Activated T-helper 2 cell treated with anti-CD3 and anti-CD28 coated beads, Interferon-gamma antibody, Interleukin-2, Interleukin-4, amounts not matched to agents 10 μg/mL and 5 μg/mL and 100 μg/mL, durations not matched to agents 14 hours and 24 hours and 36 hours (primary cell): ENCODE data around the gene MAFB. TPM values are rescaled to one million over a fixed set of nuclear protein-coding genes. Genes with fewer than 3 reads are reported as not detected.
A peak's percentile ranks its signal among the peaks of the same experiment; 100 is the strongest.
"Not testable (repeated sequence)": the region's sequence is repeated elsewhere in the genome, so short reads cannot be mapped to it uniquely, and the experiment has no call there.

Experiments used
- DNase-seq: peaks from one replicate; pipeline ENCODE4 v3.0.0; 2021; ENCODE audit warnings: low spot score
- H3K27ac Mint-ChIP-seq: one replicate; pipeline ENCODE4 v1.8.0; 2021; ENCODE audit warnings: mixed read lengths
- H3K27me3 Mint-ChIP-seq: one replicate; pipeline ENCODE4 v1.8.0; 2021; ENCODE audit warnings: low read depth, mixed read lengths
- H3K36me3 Mint-ChIP-seq: one replicate; pipeline ENCODE4 v1.8.0; 2021; ENCODE audit warnings: low read depth, mixed read lengths
- H3K4me1 Mint-ChIP-seq: one replicate; pipeline ENCODE4 v1.8.0; 2021; ENCODE audit warnings: low read depth, mixed read lengths
- H3K4me3 Mint-ChIP-seq: one replicate; pipeline ENCODE4 v1.8.0; 2021; ENCODE audit warnings: low read depth, mild to moderate bottlenecking, moderate library complexity, mixed read lengths
- H3K9me3 Mint-ChIP-seq: one replicate; pipeline ENCODE4 v1.8.0; 2021; ENCODE audit warnings: mixed read lengths
- intact Hi-C: fragments of 100-400 bp; cut with micrococcal nuclease; formaldehyde crosslinking; loops from one replicate; pipeline ENCODE4 v1.15.1; 2023
- total RNA-seq: library from RNA; stranded (reverse); gene quantifications from 2 replicates; pipeline ENCODE4 v1.2.3, GENCODE V29; 2022

The MAFB gene
- total RNA-seq = 0.83 and 1.1 TPM in 2 replicates

GRCh38 chr20:40689100-40689942 is at the start of gene MAFB:
Gene MAFB, minus strand, starts transcription at chr20:40689236. Its CDS starts 386 bp downstream, at chr20:40688850.
- H3K4me1 Mint-ChIP-seq = peaks cover 6% of the 10 kb centered on the region
- H3K36me3 Mint-ChIP-seq = no peaks in the 10 kb centered on the region
- no peak within 1 kb of the TSS for H3K27ac Mint-ChIP-seq
- peak; percentile 50 for DNase-seq
- intact Hi-C loops = loop anchor here (10.0 kb wide), 1 partner anchor 525 kb away; no protein-coding TSS in a partner anchor
- H3K27me3 Mint-ChIP-seq = peaks cover 90% of the 10 kb centered on the region
- no peaks in the 10 kb centered on the region for H3K9me3 Mint-ChIP-seq
- H3K4me3 Mint-ChIP-seq = peak within 1 kb of the TSS; percentile 74

- intact Hi-C loops = not testable (repeated sequence)
Observed at GRCh38 chr20:40736468-40736867, 47.4 kb upstream of the MAFB start.

GRCh38 chr20:40728996-40729395 is 40.0 kb upstream of the MAFB start:
- peaks cover 20% of the 10 kb centered on the region for H3K27me3 Mint-ChIP-seq
- intact Hi-C loops = no loop called here
- no peaks in the 10 kb centered on the region for H3K9me3 Mint-ChIP-seq
- no peak overlapping the region for H3K27ac Mint-ChIP-seq
- no peak for DNase-seq
- no peaks in the 10 kb centered on the region for H3K4me1 Mint-ChIP-seq
- no peaks in the 10 kb centered on the region for H3K36me3 Mint-ChIP-seq
- H3K4me3 Mint-ChIP-seq = no peak overlapping the region

More at GRCh38 chr20:40736468-40736867, 47.4 kb upstream of the MAFB start:
- H3K4me1 Mint-ChIP-seq, H3K36me3 Mint-ChIP-seq, DNase-seq, H3K27ac Mint-ChIP-seq, H3K9me3 Mint-ChIP-seq, H3K4me3 Mint-ChIP-seq: not testable (repeated sequence)
- peaks cover 13% of the 10 kb centered on the region for H3K27me3 Mint-ChIP-seq

GRCh38 chr20:40728470-40728869 is 39.4 kb upstream of the MAFB start:
- Mint-ChIP-seq H3K9me3 (no peaks in the 10 kb centered on the region), H3K36me3 (no peaks in the 10 kb centered on the region), H3K4me1 (no peaks in the 10 kb centered on the region), H3K4me3 (no peak overlapping the region), H3K27ac (no peak overlapping the region), H3K27me3 (peaks cover 15% of the 10 kb centered on the region)
- intact Hi-C loops = no loop called here
- DNase-seq = no peak

- no peak overlapping the region for H3K4me3 Mint-ChIP-seq
- H3K9me3 Mint-ChIP-seq = no peaks in the 10 kb centered on the region
- DNase-seq = no peak
- H3K36me3 Mint-ChIP-seq = no peaks in the 10 kb centered on the region
- no peaks in the 10 kb centered on the region for H3K4me1 Mint-ChIP-seq
- peaks cover 11% of the 10 kb centered on the region for H3K27me3 Mint-ChIP-seq
- intact Hi-C loops = no loop called here
- no peak overlapping the region for H3K27ac Mint-ChIP-seq
Observed at GRCh38 chr20:40727960-40728359, 38.9 kb upstream of the MAFB start.

GRCh38 chr20:40726776-40727175 is 37.7 kb upstream of the MAFB start:
- no peaks in the 10 kb centered on the region for H3K9me3 Mint-ChIP-seq
- H3K4me3 Mint-ChIP-seq = no peak overlapping the region
- DNase-seq = no peak
- intact Hi-C loops = no loop called here
- H3K36me3 Mint-ChIP-seq = no peaks in the 10 kb centered on the region
- no peak overlapping the region for H3K27ac Mint-ChIP-seq
- no peaks in the 10 kb centered on the region for H3K4me1 Mint-ChIP-seq
- H3K27me3 Mint-ChIP-seq = peaks cover 11% of the 10 kb centered on the region

GRCh38 chr20:40724566-40724965 is 35.5 kb upstream of the MAFB start:
- Mint-ChIP-seq H3K9me3 (no peaks in the 10 kb centered on the region), H3K27me3 (peaks cover 9% of the 10 kb centered on the region), H3K4me1 (no peaks in the 10 kb centered on the region), H3K27ac (no peak overlapping the region), H3K36me3 (no peaks in the 10 kb centered on the region), H3K4me3 (no peak overlapping the region)
- intact Hi-C loops = no loop called here
- DNase-seq = no peak

- Mint-ChIP-seq H3K27me3 (peaks cover under 1% of the 10 kb centered on the region), H3K27ac (no peak overlapping the region)
Observed at GRCh38 chr20:40720826-40721225, 31.8 kb upstream of the MAFB start.

GRCh38 chr20:40720099-40720498 is 31.1 kb upstream of the MAFB start:
- Mint-ChIP-seq H3K4me3 (no peak overlapping the region), H3K27me3 (no peaks in the 10 kb centered on the region), H3K36me3 (no peaks in the 10 kb centered on the region), H3K4me1 (no peaks in the 10 kb centered on the region), H3K27ac (no peak overlapping the region), H3K9me3 (no peaks in the 10 kb centered on the region)
- intact Hi-C loops = no loop called here
- DNase-seq = no peak

More at GRCh38 chr20:40720826-40721225, 31.8 kb upstream of the MAFB start:
- intact Hi-C loops = no loop called here
- H3K36me3 Mint-ChIP-seq = no peaks in the 10 kb centered on the region
- H3K9me3 Mint-ChIP-seq = no peaks in the 10 kb centered on the region
- no peak overlapping the region for H3K4me3 Mint-ChIP-seq
- H3K4me1 Mint-ChIP-seq = no peaks in the 10 kb centered on the region
- DNase-seq = no peak

GRCh38 chr20:40718982-40719729 is 30.1 kb upstream of the MAFB start:
- H3K9me3 Mint-ChIP-seq = no peaks in the 10 kb centered on the region
- no peaks in the 10 kb centered on the region for H3K36me3 Mint-ChIP-seq
- no peak overlapping the region for H3K4me3 Mint-ChIP-seq
- H3K4me1 Mint-ChIP-seq = no peaks in the 10 kb centered on the region
- no peak overlapping the region for H3K27ac Mint-ChIP-seq
- H3K27me3 Mint-ChIP-seq = no peaks in the 10 kb centered on the region
- intact Hi-C loops = no loop called here
- DNase-seq = no peak

GRCh38 chr20:40718214-40718977 is 29.4 kb upstream of the MAFB start:
- H3K4me1 Mint-ChIP-seq = no peaks in the 10 kb centered on the region
- no peak overlapping the region for H3K27ac Mint-ChIP-seq
- no peaks in the 10 kb centered on the region for H3K27me3 Mint-ChIP-seq
- H3K9me3 Mint-ChIP-seq = no peaks in the 10 kb centered on the region
- no peak overlapping the region for H3K4me3 Mint-ChIP-seq
- H3K36me3 Mint-ChIP-seq = no peaks in the 10 kb centered on the region
- intact Hi-C loops = no loop called here
- no peak for DNase-seq

GRCh38 chr20:40717343-40717865 is 28.4 kb upstream of the MAFB start:
- no peak for DNase-seq
- intact Hi-C loops = no loop called here
- H3K27ac Mint-ChIP-seq = no peak overlapping the region
- H3K4me1 Mint-ChIP-seq = no peaks in the 10 kb centered on the region
- no peaks in the 10 kb centered on the region for H3K9me3 Mint-ChIP-seq
- no peaks in the 10 kb centered on the region for H3K27me3 Mint-ChIP-seq
- H3K36me3 Mint-ChIP-seq = no peaks in the 10 kb centered on the region
- H3K4me3 Mint-ChIP-seq = no peak overlapping the region
